CD4-positive, alpha-beta T cell treated with Interleukin-17A for 1 hour (primary cell): ENCODE measurements around the gene MACROH2A1.
"Not testable (repeated sequence)": the region's sequence is repeated elsewhere in the genome, so short reads cannot be mapped to it uniquely, and the experiment has no call there.

ENCODE experiments used
- DNase-seq: peaks from one replicate; pipeline ENCODE4 v3.0.0-alpha.2; 2020

Gene MACROH2A1

DNA sequence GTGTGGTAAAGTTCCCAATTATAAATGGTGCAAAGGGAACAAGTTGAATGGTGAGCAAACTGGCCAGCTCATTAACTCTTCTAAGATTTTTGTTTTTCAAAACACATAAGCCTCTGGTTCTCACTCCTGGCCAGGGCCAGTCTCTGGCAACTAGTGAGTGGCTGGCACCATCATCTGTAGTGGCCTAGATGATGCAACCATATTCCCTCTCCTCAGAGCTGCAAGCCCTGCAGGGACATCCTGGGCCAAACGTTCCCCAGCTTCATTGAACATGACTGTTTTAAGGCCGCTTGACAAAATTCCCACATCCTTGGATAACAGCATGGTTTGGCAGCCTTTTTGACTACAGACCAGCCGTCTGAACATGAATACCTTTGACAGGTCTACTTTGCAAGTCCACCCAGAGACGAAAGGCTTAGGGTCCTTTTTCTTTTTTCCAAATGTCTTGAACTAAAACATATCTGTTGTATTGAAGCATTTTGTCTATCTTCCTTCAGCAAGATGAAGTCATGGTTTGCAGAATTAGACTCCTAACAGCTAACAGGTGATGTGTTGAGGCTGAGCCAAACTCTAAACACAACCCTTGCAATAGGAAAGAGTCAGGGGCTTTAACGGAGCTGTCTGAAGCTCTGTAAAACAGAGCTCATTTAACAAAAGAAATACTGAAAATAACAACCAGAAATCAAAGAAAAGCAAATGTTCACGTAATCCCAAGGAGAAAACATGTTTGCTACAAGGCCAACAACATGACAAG, 23.8 kb downstream of the MACROH2A1 start:
- no peak for DNase-seq

DNA sequence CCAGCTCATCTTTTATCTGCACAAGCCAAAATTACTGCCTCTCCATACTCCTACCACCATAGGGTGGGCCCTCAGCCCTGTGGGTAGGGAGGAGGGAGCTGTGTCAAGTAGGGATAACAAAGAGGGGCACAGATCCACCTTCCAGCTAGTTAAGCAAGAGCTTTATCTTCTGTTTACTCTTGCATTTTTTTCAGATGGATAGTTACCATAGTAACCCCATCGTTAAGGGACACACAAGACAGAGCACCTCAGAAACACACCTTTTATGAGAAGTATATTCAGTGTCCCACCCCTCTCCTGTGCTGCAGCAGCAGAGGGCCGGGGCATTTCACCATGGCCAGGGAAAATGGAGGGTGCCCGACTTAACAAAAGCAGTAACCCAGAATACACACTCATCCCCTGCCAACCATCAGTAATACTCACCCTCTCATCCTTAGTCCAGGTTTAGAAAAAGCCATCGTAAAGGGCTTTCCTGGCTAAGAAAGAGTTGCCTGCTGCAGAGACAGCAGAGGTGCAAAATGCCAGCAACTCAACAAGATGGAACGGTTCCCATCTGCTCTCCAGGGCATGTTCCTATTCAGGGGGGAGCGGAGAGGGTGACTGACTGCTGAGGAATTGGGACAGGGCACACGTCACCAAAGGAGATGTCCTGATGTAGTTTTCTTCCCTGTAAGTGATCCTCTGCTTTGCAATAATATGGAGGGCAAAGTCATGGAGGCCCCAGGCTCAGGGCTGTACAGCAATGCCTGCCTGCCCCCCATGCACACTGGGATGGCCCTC, 25.1 kb downstream of the MACROH2A1 start:
- no peak for DNase-seq

DNA sequence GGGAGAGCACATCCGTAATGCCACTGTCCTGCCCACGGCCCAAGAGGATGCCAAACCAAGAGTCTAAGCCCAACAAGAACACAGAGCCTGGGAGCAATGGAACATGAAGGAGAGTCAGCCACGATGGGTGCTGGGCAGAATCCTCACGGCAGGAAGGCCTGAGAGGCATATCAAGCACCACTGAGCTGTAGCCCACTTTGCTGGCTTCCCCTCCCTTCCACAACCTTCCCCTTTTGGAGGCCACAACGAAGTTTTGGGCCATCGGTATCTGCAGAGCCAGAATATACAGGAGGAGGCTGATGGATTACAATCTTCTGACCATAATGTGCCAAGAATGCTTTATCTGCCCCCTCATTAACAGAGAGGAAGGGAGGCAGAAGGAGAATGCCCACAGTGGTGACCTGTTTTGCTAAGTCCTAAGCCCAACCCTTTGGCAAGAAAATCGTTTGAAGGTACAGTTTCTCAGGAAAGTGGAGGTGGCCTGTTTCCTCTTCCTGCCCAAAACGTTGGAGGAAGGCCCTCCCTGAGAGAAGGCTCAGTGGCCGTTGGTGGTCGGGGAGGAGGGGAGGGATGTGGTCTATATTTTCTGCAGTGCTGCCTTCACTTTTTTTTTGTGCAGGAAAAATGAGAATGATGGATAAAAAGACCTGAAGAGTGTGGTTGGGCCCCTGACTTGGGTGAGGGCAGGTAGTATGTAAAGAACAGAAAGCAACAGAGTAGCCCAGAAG, 26.2 kb downstream of the MACROH2A1 start:
- no peak for DNase-seq

- DNase-seq = no peak
Observed at GRCh38 chr5:135371622-135372232, 27.3 kb downstream of the MACROH2A1 start.

GRCh38 chr5:135369952-135370351, 29.1 kb downstream of the MACROH2A1 start:
- DNase-seq = no peak

DNA sequence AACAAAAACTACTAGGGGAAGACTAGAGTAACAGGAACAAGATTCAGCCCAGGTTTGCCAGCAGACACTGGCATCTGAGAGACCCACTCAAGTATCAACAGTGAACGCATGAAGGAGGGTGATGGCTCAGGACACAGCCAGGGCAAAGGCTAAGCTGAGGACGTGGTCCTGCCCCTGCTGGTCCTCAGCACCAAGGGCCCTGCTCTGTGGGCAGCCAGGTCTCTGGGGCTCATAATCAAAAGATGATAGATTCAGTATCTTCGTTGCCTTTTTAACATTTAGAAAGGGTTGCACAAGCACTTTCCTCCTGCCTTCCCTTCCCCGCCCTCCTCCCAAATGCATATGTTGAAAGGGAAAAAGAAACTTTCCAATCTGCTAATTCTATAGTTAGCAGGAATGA, 31.5 kb downstream of the MACROH2A1 start:
- no peak for DNase-seq

- DNase-seq = no peak
Observed at GRCh38 chr5:135367076-135367475, 32.0 kb downstream of the MACROH2A1 start.

DNA sequence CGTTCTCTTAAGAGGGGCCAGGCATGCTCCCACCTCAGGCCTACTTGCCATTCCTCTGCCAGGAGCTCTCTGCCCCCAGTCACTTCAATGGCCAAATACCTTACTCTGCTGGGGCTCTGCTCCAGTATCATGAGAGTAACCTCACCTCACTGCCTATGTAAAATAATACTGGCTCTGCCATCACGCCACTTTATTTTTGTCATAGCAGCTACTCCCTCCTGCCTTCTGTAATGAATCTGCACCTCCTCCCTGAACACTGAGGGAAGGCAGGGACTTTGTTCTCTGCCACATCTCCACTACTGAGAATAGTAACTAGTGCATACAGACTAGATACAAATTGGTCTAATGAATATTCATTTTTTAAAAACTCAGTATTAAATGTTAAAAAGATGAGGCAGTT, 33.8 kb downstream of the MACROH2A1 start:
- DNase-seq = no peak

GRCh38 chr5:135364421-135365262, 34.4 kb downstream of the MACROH2A1 start:
- no peak for DNase-seq

DNA sequence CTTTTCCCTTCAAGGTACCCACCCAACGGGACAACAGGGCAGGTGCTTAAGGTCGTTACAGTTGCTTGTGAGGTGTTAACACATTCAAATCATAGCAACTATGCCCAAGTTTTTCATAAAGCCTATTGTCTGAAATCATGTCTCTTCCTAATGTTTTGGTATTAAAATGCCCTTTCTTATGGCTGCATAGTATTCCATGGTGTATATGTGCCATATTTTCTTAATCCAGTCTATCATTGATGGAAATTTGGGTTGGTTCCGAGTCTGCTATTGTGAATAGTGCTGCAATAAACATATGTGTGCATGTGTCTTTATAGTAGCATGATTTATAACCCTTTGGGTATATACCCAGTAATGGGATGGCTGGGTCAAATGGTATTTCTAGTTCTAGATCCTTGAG, 35.7 kb downstream of the MACROH2A1 start:
- DNase-seq = not testable (repeated sequence)

- DNase-seq = no peak
Observed at GRCh38 chr5:135362102-135362501, 36.9 kb downstream of the MACROH2A1 start.

DNA sequence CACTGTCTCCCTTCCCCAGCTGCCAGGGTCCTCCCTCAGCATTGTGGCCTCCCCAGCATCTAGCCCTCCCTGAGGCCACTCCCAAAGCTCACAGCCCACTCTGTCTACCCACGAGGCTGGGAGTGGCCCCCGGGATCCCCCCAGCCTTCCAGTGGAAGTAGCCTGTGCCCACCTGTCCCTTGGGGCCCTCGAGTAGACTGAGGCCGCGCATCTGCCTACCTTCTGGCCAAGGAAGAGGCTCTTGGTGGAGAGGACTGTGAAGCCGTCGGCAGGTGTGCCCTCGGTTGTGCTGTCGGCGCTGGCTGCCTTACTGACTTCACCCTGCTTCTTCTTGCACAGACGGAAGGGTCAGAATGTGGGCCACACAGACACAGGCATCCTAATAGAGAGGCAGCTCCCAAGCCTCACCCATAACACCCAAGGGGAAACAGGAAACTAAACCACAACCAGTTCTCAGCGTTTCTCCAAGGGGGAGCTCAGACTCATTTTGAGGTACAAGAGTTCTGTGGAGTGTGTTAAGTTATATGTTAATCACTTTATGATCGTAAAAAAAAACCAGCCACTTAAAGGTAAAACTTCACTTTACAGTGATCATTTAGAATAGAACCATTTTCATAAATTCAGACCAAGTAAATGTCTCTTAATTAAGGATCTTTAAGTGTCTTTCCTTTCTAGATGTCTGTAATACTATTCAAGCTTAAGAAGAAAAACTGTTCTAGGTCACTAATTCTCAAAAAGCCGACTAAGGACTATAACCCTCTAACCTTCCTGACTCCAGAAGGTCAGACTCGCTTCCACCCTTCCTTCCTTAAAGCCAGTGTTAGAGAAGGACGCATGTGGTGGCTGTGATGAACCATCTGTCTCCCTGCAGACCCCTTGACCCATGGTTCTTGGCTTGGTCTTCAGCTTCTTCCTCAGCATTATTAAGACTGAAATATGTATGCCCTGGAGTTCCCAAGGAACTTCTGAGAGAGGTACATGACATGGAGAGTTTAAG, 38.5 kb downstream of the MACROH2A1 start:
- no peak for DNase-seq

DNA sequence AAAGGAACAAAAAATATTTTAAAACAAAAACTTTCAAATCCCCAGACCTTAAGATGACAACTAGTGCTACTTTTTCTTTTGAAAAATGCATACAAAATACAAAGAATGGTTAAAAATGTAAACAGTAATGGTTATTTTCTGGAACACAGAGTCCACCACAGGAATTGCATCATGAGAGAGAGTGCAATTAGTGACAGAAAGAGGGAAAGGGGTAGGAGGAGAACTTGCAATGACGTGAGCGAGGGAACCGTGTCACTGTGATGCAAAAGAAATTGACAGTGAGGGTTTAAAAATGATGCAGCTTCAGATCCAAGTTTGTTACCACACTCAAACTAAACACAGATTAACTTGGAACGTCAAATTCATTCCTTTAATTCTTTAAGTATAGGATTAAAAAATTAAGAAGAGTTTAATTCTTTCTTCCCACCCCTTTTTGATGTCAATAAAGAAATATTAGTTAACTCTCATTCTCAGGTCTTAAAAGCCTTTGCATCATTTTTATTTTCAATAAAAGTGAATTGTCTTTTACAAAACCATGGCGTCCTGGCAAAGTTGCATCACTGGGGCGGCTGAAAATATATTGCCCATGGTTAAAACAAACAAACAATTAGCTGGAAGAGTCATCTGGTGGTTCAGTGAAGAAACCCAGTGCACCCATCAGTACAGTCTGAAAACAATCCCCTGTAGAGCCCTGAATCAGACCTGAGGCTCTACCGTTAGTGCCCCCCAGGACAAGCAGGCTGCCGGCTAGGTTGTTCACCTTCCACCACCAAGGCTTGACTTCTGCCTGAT, 39.5 kb downstream of the MACROH2A1 start:
- no peak for DNase-seq

- no peak for DNase-seq
Observed at GRCh38 chr5:135357685-135358084, 41.3 kb downstream of the MACROH2A1 start.

DNA sequence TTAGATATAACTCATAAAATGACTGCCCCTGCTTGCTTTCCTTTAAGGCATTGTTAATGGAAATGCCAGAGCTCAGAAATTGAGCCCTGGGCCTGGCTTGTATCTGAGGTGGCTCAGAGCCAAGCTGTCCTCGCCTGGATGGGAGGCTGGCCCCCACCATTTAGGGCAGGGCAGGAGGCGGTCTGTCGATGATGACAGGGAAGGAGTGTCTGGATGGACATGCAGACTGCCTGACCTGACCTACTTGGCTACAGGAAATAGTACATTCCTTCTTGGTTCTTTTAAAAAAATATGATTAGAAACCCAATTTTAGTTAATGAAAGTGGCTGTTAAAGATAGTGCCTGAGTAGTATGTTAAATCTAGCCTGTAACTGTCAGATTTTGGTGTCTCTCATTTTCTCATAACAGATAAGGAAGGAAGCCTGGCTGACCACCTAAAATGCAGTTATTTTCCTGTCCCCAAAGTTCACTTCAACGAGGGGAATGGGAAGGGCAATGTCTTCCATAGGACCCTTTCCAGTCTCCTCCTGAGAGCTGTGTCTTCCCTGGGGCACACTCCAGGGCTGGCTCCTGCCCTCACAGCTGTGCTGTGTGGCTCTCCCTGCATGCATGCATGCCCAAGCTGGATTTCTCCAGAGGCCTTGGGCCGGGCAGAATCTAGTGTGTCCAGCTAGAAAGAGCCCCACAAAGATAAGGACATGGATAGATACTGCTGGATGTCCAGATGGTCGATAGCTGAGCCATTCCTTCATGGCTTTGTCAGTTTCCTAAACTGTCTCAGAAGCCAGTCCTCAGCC, 42.3 kb downstream of the MACROH2A1 start:
- no peak for DNase-seq

GRCh38 chr5:135355169-135355568, 43.9 kb downstream of the MACROH2A1 start:
- no peak for DNase-seq

DNA sequence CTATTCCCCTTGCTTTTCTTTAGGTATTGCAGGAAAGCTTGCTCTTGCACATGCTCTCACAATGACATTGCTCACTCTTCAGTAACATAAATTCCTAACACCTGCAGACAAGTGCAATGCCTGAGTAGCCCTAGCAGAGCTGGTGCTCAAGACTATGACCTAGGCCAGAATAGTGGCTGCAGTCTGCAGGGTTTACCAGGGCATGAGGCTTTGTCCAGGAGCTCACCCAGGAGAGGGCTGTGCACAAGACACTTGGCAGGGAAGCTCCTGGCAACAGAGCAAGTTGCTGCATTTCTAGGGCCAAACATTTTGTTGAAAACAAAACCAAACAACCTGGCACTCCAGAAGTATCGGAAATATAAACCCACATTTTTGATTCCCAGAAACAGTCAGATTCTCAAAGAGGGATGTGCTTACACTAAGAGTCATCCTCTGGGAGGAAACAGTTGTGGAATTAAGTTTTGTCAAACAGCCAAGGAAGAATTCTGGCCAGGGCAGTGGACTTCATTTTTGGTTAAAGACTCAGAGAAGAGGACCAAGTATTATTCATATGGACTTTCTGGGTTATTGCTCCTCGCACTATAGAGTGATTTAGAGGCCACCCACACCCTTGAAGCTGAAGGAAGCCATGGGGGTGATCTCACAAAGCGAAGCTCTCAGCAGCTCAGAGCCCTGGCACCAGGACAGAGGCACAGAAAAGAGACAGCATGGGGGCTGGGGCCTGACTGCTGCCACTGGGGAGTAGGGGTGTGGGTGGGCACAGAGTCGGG, 44.9 kb downstream of the MACROH2A1 start:
- no peak for DNase-seq

GRCh38 chr5:135350536-135350935, 48.5 kb downstream of the MACROH2A1 start:
- no peak for DNase-seq
